ENCODE data around the gene EYA2.

EYA2 gene

DNA sequence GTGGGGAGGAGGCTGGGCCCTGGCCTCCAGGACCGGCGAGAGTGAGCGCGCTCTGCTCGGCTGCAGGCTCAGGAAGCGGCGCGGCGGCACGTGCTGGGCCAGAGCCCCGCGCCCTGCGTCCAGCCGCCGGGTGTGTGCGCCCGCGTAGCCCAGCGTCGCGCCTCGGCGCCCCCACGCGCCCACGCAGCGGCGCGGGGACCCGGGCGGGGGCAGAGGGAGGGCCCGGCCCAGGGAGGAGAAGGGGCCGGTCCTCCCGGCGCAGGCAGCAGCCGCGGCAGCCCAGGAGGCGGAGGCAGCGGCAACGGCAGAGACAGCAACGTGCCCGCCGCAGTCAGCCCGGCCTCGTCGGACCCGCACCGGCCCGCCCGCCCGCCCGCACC is at the start of gene EYA2:
Gene EYA2, plus strand, starts transcription at position 265 of the 380 bp plus-strand sequence. CDS start 95,168 bp downstream, outside the sequence.
- H3K4me3 ChIP-seq (ENCODE audit: low read length): peak within 1 kb of the TSS; percentile 54
- TF ChIP-seq, protein P1, sequence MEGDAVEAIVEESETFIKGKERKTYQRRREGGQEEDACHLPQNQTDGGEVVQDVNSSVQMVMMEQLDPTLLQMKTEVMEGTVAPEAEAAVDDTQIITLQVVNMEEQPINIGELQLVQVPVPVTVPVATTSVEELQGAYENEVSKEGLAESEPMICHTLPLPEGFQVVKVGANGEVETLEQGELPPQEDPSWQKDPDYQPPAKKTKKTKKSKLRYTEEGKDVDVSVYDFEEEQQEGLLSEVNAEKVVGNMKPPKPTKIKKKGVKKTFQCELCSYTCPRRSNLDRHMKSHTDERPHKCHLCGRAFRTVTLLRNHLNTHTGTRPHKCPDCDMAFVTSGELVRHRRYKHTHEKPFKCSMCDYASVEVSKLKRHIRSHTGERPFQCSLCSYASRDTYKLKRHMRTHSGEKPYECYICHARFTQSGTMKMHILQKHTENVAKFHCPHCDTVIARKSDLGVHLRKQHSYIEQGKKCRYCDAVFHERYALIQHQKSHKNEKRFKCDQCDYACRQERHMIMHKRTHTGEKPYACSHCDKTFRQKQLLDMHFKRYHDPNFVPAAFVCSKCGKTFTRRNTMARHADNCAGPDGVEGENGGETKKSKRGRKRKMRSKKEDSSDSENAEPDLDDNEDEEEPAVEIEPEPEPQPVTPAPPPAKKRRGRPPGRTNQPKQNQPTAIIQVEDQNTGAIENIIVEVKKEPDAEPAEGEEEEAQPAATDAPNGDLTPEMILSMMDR (IDR thresholded peaks at IDR 0.05; ENCODE audit: insufficient read depth, low read depth, low read length, missing control alignments): no peak
- peak; percentile 30 for DNase-seq (ENCODE audit: low read depth)

DNA sequence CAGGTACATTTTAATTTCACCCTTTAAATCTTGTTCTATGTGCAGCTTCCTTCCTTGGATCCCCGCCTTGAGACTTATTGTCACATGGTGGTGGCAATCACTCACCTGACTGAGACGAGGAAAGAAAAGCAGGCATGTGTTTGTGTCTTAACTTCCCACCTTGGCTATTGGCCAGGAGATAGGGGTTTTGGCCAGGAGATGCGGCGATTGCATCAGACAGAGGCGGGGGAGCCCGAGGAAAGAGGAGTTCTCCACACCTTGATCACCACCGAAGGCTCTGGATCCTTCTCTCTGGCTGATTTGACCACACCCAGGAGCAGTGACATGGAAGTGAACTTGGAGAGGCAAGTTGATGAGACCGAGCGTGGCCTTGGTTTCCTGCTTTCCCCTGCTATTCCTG is 49.7 kb upstream of the EYA2 start:
- no peak for DNase-seq (ENCODE audit: low read depth)
- TF ChIP-seq, protein P1 (IDR thresholded peaks at IDR 0.05; ENCODE audit: insufficient read depth, low read depth, low read length, missing control alignments): no peak
- H3K4me3 ChIP-seq (ENCODE audit: low read length): no peak overlapping the region

GRCh38 chr20:46849269-46849668 is 45.4 kb upstream of the EYA2 start:
- TF ChIP-seq, protein P1 (IDR thresholded peaks at IDR 0.05; ENCODE audit: insufficient read depth, low read depth, low read length, missing control alignments): no peak
- no peak overlapping the region for H3K4me3 ChIP-seq (ENCODE audit: low read length)

GRCh38 chr20:46849751-46850150 is 44.9 kb upstream of the EYA2 start:
- DNase-seq (ENCODE audit: low read depth): no peak
- H3K4me3 ChIP-seq (ENCODE audit: low read length): no peak overlapping the region
- TF ChIP-seq, protein P1 (IDR thresholded peaks at IDR 0.05; ENCODE audit: insufficient read depth, low read depth, low read length, missing control alignments): no peak

More at GRCh38 chr20:46849269-46849668, 45.4 kb upstream of the EYA2 start:
- DNase-seq (ENCODE audit: low read depth): no peak

- TF ChIP-seq, protein P1 (IDR thresholded peaks at IDR 0.05; ENCODE audit: insufficient read depth, low read depth, low read length, missing control alignments): no peak
- no peak for DNase-seq (ENCODE audit: low read depth)
- H3K4me3 ChIP-seq (ENCODE audit: low read length): no peak overlapping the region
Measured at GRCh38 chr20:46850416-46850815, 44.2 kb upstream of the EYA2 start.

DNA sequence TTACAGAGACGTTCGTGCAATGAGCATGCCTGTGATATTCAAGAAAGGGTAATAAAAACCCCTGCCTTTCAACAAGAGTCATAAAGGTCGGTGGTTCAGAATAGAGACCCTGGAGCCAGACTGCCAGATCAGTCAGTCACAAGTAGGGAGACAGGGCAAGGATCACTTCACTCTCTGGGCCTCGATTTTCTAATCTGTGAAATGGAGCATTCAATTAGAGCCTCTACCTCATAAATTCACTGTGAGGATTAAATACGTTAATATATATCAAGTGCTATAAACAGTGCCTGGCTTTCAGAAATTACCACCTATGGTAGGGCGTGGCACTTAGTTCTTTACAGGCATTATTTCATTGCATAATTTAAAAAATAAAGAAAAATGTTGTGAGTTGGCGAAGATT is 43.7 kb upstream of the EYA2 start:
- no peak overlapping the region for H3K4me3 ChIP-seq (ENCODE audit: low read length)
- TF ChIP-seq, protein P1 (IDR thresholded peaks at IDR 0.05; ENCODE audit: insufficient read depth, low read depth, low read length, missing control alignments): no peak
- no peak for DNase-seq (ENCODE audit: low read depth)

GRCh38 chr20:46851746-46852145 is 42.9 kb upstream of the EYA2 start:
- no peak overlapping the region for H3K4me3 ChIP-seq (ENCODE audit: low read length)
- no peak for DNase-seq (ENCODE audit: low read depth)
- TF ChIP-seq, protein P1 (IDR thresholded peaks at IDR 0.05; ENCODE audit: insufficient read depth, low read depth, low read length, missing control alignments): no peak

Data from epithelial cell of esophagus (primary cell).